ENCODE data around the gene KHNYN.
A peak's percentile ranks its signal among the peaks of the same experiment; 100 is the strongest.
"Not testable (repeated sequence)": the region's sequence is repeated elsewhere in the genome, so short reads cannot be mapped to it uniquely, and the experiment has no call there.

Gene KHNYN

GRCh38 chr14:24481622-24482324 lies 52.0 kb downstream of the KHNYN start:
- DNase-seq = peak; percentile 17 to 20

DNA sequence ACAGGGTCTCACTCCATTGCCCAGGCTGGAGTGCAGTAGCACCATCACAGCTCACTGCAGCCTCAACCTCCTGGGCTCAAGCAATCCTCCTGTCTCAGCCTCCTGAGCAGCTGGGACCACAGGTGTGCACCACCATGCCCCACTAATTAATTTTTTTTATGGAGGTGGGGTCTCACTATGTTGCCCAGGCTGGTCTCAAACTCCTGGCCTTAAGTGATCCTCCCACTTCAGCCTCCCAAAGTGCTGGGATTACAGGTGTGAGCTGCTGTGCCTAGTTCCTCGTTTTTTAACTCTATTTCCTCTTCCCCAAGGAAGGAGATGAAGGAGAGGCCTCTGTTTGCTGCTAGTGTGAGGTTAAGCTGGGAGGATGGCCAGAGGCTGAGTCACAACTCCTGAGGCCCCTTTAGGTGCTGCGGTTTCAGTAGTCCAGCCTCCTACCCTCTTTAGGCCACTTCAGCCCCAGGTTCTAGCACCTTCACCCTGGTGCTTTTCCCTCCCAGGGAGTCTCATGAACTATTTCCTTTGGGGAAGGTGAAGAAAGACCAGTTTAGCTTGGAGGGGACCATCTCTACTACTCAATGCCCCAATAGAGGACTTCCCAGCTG lies 53.0 kb downstream of the KHNYN start:
- not testable (repeated sequence) for DNase-seq

GRCh38 chr14:24483604-24484252 lies 54.0 kb downstream of the KHNYN start:
- no peak for DNase-seq
